ENCODE results near the gene COQ8A. TPM values are rescaled to one million over a fixed set of nuclear protein-coding genes. Genes with fewer than 3 reads are reported as not detected.

Gene COQ8A
- total and polyA plus RNA-seq, 2 experiments from 2014 or later: 25.2 to 37.4 TPM

DNA sequence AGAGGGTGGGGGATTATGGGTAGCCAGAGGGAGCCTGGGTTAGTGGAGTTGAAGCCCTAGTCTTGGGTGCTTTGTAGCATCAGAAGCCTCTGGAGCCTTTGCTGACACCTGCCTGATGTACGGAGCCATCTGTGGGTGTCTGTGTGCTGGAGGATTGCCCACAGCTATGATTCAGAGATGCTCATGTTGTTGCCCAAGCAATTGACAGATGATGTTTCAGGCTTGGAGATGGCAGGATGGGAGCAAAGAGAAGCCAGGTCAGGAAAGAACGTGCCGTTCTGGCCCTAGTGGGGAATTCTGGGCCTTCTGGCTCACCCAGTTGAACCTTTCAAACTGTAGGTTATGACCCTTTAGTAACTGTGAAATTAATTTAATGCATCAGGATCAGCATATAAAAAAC lies 27.6 kb downstream of the COQ8A start:
- Histone ChIP-seq H3K27ac (ENCODE audit: low read depth) (no peak overlapping the region), H3K4me3 (no peak overlapping the region), H3K36me3 (ENCODE audit: insufficient read depth) (no peaks in the 10 kb centered on the region; the same call in 1 of the 2 replicates), H2AFZ (no peak overlapping the region), H3F3A (replicated peaks; ENCODE audit: low read depth) (no peaks in the 10 kb centered on the region), H4K20me1 (replicated peaks; ENCODE audit: insufficient read depth) (peaks cover 7% of the 10 kb centered on the region; the same call in 1 of the 2 replicates), H3K9me2 (ENCODE audit: insufficient read depth) (no peaks in the 10 kb centered on the region), H3K4me2 (no peak overlapping the region), H3K4me1 (ENCODE audit: insufficient read depth) (no peaks in the 10 kb centered on the region), H3K27me3 (ENCODE audit: insufficient read depth) (no peaks in the 10 kb centered on the region), H3K79me2 (replicated peaks; ENCODE audit: insufficient read depth) (0 out of 2 replicates have a peak, but pooled peaks cover 3% of the 10 kb centered on the region)
- H3K36me3 Mint-ChIP-seq (ENCODE audit: low read depth): peaks cover 19% of the 10 kb centered on the region
- ATAC-seq (no peak), DNase-seq (ENCODE audit: low spot score) (no peak)
- TF ChIP-seq, protein P1, sequence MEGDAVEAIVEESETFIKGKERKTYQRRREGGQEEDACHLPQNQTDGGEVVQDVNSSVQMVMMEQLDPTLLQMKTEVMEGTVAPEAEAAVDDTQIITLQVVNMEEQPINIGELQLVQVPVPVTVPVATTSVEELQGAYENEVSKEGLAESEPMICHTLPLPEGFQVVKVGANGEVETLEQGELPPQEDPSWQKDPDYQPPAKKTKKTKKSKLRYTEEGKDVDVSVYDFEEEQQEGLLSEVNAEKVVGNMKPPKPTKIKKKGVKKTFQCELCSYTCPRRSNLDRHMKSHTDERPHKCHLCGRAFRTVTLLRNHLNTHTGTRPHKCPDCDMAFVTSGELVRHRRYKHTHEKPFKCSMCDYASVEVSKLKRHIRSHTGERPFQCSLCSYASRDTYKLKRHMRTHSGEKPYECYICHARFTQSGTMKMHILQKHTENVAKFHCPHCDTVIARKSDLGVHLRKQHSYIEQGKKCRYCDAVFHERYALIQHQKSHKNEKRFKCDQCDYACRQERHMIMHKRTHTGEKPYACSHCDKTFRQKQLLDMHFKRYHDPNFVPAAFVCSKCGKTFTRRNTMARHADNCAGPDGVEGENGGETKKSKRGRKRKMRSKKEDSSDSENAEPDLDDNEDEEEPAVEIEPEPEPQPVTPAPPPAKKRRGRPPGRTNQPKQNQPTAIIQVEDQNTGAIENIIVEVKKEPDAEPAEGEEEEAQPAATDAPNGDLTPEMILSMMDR (conservative IDR thresholded peaks at IDR 0.05; ENCODE audit: low read depth in 2 of 2): no peak
- TF ChIP-seq, protein P2, sequence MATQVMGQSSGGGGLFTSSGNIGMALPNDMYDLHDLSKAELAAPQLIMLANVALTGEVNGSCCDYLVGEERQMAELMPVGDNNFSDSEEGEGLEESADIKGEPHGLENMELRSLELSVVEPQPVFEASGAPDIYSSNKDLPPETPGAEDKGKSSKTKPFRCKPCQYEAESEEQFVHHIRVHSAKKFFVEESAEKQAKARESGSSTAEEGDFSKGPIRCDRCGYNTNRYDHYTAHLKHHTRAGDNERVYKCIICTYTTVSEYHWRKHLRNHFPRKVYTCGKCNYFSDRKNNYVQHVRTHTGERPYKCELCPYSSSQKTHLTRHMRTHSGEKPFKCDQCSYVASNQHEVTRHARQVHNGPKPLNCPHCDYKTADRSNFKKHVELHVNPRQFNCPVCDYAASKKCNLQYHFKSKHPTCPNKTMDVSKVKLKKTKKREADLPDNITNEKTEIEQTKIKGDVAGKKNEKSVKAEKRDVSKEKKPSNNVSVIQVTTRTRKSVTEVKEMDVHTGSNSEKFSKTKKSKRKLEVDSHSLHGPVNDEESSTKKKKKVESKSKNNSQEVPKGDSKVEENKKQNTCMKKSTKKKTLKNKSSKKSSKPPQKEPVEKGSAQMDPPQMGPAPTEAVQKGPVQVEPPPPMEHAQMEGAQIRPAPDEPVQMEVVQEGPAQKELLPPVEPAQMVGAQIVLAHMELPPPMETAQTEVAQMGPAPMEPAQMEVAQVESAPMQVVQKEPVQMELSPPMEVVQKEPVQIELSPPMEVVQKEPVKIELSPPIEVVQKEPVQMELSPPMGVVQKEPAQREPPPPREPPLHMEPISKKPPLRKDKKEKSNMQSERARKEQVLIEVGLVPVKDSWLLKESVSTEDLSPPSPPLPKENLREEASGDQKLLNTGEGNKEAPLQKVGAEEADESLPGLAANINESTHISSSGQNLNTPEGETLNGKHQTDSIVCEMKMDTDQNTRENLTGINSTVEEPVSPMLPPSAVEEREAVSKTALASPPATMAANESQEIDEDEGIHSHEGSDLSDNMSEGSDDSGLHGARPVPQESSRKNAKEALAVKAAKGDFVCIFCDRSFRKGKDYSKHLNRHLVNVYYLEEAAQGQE (IDR thresholded peaks at IDR 0.05; ENCODE audit: unreplicated experiment): no peak
- no peak for TF ChIP-seq JUNB (IDR thresholded peaks at IDR 0.05; ENCODE audit: unreplicated experiment)
- TF ChIP-seq NANOG (IDR thresholded peaks at IDR 0.05; ENCODE audit: borderline replicate concordance): no peak
- no peak for TF ChIP-seq ZNF114 (CRISPR knock-in tag; IDR thresholded peaks at IDR 0.05)
- TF ChIP-seq STAT1 (IDR thresholded peaks at IDR 0.05; ENCODE audit: unreplicated experiment): no peak
- no peak for TF ChIP-seq POLR2AphosphoS5 (IDR thresholded peaks at IDR 0.05; ENCODE audit: low read depth)
- TF ChIP-seq ZNF462 (CRISPR knock-in tag; IDR thresholded peaks at IDR 0.05): no peak
- TF ChIP-seq CREB1 (CRISPR knock-in tag; IDR thresholded peaks at IDR 0.05; ENCODE audit: low read depth): no peak
- TF ChIP-seq ETS1 (IDR thresholded peaks at IDR 0.05): no peak
- no peak for TF ChIP-seq EZH2phosphoT487 (IDR thresholded peaks at IDR 0.05; ENCODE audit: unreplicated experiment)
- no peak for TF ChIP-seq EZH2 (IDR thresholded peaks at IDR 0.05; ENCODE audit: low read depth, unreplicated experiment)
- no peak for TF ChIP-seq ZNF331 (CRISPR knock-in tag; IDR thresholded peaks at IDR 0.05; ENCODE audit: low read depth)
- H3K4me3 Mint-ChIP-seq: no peak overlapping the region
- H3K9me3 Mint-ChIP-seq: peaks cover 5% of the 10 kb centered on the region; the same call in 2 of the 3 replicates
- no peak overlapping the region for H3K27ac Mint-ChIP-seq
- peaks cover 2% of the 10 kb centered on the region for H3K27me3 Mint-ChIP-seq (ENCODE audit: insufficient read depth, low read depth, poor library complexity)
- H3K4me1 Mint-ChIP-seq: peaks cover 3% of the 10 kb centered on the region; the same call in 2 of the 3 replicates
